DMS 273 (cell line): ENCODE measurements around the gene NXPH4.

Source experiments
- DNase-seq: peaks from one replicate; lab custom pipeline; 2025; ENCODE audit not compliant: unreplicated experiment; lab: John Stamatoyannopoulos, UW

Gene NXPH4

DNA sequence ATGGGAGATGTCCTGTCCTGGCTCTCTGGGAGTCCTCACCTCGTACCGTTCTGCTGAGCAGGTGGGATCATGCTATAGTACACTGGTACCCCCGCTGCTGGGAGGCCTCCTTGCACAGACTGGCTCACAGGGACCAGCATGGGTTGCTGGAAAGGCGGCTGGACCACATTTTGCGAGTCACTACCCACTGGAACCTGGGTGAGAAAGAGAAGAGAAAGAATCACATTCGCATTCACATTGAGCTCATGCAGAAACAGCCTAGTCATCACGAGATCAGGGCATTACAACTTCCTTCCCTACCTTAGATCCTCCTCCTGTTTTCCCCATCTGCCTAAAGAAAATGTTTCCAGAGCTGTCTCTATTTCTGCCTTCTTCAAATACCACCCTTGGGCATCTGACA, 51.7 kb downstream of the NXPH4 start:
- no peak for DNase-seq

DNA sequence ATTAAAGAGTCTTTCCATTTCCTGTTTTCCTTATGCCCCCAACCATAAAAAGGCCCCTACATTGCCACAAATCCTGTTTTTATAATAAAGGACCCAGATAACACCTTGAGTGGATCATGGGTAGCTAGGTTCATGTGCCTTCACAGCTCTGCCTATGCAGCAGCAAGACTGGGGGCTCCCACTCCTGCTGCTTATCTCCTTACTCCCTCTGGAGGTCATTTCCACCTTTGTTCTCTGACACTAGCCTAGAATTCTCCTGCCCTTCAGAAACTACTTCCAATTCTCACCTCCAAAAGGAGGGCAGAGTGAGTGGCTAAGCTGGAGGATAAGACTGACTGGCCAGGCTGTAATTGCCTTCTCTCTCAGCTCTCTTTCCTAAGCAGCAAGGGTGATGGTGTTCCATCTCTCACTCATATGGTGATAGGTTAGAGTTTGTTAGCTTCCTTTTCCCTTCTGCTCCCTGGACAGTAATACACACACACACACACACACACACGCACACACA, 54.4 kb downstream of the NXPH4 start:
- peak; percentile 10 for DNase-seq

DNA sequence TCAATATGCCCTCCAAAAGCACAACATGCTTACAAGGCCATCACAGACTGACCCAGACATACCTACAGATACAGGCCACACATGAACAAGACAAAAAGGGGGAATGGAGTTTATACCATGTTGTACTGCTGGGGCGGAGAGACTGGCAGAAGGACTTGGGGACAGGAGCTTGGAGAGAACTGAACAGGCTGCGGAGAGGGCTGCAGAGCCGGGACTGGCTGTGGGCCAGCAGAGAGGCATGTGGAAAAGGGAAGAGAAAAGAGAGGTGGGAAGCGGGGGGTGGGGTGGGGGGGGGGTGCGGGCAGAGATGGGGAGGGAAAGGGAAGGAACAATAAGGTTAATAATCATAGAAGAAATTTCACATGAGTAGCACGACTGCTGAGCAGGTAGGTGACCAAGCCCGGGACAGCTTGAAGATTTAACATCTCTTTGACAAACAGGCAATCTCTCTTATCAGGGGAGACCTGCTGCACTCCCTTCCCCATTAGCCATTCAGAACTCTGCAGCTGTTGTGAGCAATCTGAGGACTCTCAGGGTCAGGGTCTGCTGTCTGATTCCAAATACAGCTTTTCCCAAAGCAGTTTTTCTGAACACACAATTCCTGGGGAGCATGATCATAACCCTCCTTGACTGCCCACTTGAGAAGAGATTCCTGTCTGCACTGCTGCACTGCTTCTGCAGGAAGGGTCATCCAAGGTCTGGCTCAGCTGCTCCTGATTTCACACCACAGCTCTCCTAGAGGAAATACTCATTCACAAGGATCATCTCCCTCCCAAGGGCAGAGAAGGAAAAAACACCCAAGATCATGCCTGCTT, 56.0 kb downstream of the NXPH4 start:
- peak; percentile 58 for DNase-seq

DNA sequence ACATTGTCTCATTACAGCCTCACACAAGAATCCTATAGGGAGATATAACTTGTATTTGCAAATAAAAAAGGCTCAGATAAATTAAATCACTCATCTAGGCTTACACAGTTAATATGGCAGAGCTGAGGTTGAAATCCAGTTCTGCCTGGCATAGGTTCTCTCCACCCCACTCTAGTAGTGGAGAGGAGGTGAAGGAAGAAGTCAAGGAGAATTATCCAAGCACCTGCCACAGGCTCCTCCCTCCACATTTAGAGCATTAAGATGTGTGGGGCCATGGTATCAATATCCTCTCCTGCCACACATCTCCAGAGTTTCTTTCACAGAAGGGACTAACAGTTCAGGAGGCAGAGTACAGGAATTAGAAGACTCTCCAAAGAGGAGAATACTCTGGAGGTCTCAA, 56.9 kb downstream of the NXPH4 start:
- no peak for DNase-seq
